BJ (cell line): ENCODE data around the gene FCF1. TPM values are rescaled to one million over a fixed set of nuclear protein-coding genes. Genes with fewer than 3 reads are reported as not detected.

Experiments
- CTCF ChIA-PET: fragments of 350-600 bp; formaldehyde crosslinking; extraction: SDS; loops from one replicate; lab custom pipeline; 2021; ENCODE audit warnings: antibody characterized with exemption, inconsistent platforms; lab: Yijun Ruan, JAX
- POLR2A ChIA-PET: fragments of 300-600 bp; sonication (Branson Sonifier 250); formaldehyde crosslinking; extraction: SDS; loops from one replicate; lab custom pipeline; 2021; ENCODE audit warnings: antibody characterized with exemption; lab: Charles Lee
- DNase-seq: peaks from one replicate; pipeline ENCODE4 v3.0.0-alpha.2; 2011; ENCODE audit warnings: low read depth
- H3K27me3 ChIP-seq: 2 replicates; pipeline ENCODE4 v1.6.0; 2011; ENCODE audit warnings: low read length; ENCODE audit not compliant: control insufficient read depth, insufficient read depth
- H3K36me3 ChIP-seq: 2 replicates; pipeline ENCODE4 v1.5.1; 2011; ENCODE audit warnings: low read length; ENCODE audit not compliant: control insufficient read depth, insufficient read depth
- H3K4me3 ChIP-seq: 2 replicates; pipeline ENCODE4 v1.5.1; 2011; ENCODE audit warnings: low read depth, mild to moderate bottlenecking, control low read depth, low read length
- polyA plus RNA-seq: library from polyadenylated mRNA; depleted of rRNA; stranded (reverse); fragments of >200 nt; gene quantifications from 2 replicates; pipeline ENCODE4 v1.2.3, GENCODE V29; 2011; rRNA removed
- small RNA-seq: library from RNA; depleted of rRNA; stranded (forward); fragments of <200 nt; gene quantifications from one replicate; pipeline ENCODE3, GENCODE V24; 2012; ENCODE audit warnings: low replicate concordance, low read depth; ENCODE audit not compliant: insufficient read length
- TF ChIP-seq, protein P1 (sequence below): IDR thresholded peaks from 2 replicates; pipeline ENCODE4 v1.5.1; 2011; ENCODE audit warnings: low read depth, mild to moderate bottlenecking, control low read depth, inconsistent platforms, low read length, moderate library complexity; ENCODE audit not compliant: insufficient read depth

The FCF1 gene
- polyA plus RNA-seq, 1 experiment: 30.6 TPM

DNA sequence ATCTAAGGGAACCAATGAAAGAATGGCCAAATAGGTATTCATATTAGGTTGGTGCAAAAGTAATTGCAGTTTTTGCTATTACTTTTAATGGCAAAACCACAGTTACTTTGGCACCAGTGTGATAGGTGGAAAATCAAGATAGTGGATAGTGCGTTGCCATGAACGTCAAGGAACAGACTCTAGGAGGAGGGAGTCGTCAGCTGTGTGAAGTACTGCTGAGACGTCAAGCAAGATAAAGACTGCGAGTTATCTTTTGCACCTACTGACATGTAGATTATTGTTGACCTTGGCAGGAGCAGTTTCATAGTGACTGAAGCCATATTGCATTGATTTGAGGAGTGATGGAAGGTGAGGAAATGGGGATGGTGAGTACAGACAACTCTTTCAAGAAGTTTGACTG lies 58.5 kb downstream of the FCF1 start:
- DNase-seq: no peak
- ChIA-PET CTCF (interaction anchor here (1.2 kb wide), 1 partner anchor 33 kb away, joined by 3 read pairs; no protein-coding TSS in a partner anchor), POLR2A (no interaction called here)
- Histone ChIP-seq H3K4me3 (no peak overlapping the region), H3K36me3 (no peaks in the 10 kb centered on the region), H3K27me3 (no peaks in the 10 kb centered on the region)
- TF ChIP-seq, protein P1, sequence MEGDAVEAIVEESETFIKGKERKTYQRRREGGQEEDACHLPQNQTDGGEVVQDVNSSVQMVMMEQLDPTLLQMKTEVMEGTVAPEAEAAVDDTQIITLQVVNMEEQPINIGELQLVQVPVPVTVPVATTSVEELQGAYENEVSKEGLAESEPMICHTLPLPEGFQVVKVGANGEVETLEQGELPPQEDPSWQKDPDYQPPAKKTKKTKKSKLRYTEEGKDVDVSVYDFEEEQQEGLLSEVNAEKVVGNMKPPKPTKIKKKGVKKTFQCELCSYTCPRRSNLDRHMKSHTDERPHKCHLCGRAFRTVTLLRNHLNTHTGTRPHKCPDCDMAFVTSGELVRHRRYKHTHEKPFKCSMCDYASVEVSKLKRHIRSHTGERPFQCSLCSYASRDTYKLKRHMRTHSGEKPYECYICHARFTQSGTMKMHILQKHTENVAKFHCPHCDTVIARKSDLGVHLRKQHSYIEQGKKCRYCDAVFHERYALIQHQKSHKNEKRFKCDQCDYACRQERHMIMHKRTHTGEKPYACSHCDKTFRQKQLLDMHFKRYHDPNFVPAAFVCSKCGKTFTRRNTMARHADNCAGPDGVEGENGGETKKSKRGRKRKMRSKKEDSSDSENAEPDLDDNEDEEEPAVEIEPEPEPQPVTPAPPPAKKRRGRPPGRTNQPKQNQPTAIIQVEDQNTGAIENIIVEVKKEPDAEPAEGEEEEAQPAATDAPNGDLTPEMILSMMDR: no peak

DNA sequence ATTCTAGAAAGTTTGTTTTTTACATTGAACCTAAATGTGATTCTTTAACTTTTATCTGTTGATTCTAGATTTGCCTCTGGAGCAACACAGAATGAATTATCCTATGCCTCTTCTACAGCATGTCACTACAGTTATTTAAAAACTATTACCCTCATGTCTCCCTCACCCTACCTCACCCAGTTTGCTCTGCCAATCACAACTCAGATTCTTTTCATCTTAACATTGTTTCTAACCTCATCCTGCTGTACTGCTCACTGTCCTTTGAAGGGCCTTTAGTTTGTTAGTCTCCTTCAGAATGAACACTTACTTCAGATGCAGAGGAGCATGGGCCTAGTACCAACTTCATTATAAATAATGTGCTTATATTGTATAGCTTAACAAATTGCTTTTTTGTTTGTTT lies 71.7 kb downstream of the FCF1 start:
- CTCF ChIA-PET: interaction anchor here (0.6 to 1.4 kb wide), 3 partner anchors 7 to 173 kb away, joined by 3 read pairs; partner anchors contain the start of gene LTBP2
- Histone ChIP-seq H3K36me3 (peaks cover 15% of the 10 kb centered on the region), H3K27me3 (no peaks in the 10 kb centered on the region), H3K4me3 (no peak overlapping the region)
- POLR2A ChIA-PET: no interaction called here
- DNase-seq: no peak
- TF ChIP-seq, protein P1: no peak

DNA sequence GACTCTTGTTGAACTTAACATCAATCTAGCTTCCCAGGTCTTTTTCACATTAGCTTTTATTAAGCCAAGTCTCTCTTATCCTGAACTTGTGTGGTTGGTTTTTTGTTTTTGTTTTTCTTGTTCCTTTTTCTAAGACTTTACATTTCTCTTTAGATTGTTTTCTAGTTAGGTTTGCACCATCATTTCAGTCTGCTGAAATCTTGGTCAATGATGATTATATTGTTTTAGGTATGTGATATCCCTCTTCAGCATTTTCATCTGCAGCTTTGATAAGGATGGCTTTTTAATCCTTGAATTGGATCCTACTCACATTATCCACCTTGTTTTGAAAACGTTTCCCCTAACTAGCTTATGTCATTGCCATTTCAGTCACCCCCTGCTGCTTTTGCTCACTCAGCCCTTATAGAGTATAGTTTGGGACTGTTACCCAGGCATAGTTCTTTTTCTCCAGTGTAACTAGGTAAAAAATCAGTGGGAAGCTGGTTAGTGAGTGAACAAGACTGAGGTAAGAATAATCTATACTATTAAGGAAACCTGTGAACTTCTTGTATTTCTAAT lies 72.2 kb downstream of the FCF1 start:
- Histone ChIP-seq H3K27me3 (no peaks in the 10 kb centered on the region), H3K4me3 (no peak overlapping the region), H3K36me3 (peaks cover 15% of the 10 kb centered on the region)
- no peak for DNase-seq
- POLR2A ChIA-PET: no interaction called here
- TF ChIP-seq, protein P1: no peak
- CTCF ChIA-PET: interaction anchor here (0.6 to 1.4 kb wide), 4 partner anchors 8 to 173 kb away, joined by 3 to 4 read pairs (median 3); partner anchors contain the start of gene LTBP2

DNA sequence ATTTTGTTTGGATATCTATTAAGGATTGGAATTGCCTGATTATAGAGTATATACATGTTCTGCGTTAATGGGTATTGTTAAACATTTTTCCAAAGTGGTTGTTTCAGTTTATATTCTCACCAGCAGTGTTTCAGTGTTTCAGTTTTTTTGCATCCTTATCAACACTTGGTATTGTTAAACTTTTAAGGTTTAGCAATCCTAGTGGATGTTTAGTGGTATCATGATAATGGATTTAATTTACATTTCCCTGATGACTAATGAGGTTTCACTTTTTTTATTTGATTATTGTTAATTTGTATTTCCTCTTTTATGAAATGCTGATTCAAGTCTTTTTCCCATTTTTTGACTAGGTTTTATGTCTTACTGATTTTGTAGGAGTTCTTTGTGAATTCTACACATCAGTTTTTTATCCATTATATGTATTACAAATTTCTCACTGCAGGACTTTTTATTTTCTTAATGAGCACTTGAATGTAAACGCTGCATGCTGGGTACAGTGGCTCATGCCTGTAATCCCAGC lies 73.9 kb downstream of the FCF1 start:
- H3K27me3 ChIP-seq: no peaks in the 10 kb centered on the region
- TF ChIP-seq, protein P1: no peak
- no peak for DNase-seq
- CTCF ChIA-PET: no interaction called here
- POLR2A ChIA-PET: no interaction called here
- peaks cover 8% of the 10 kb centered on the region; the same call in 1 of the 2 replicates for H3K36me3 ChIP-seq
- no peak overlapping the region for H3K4me3 ChIP-seq

Small RNAs within 50 kb of the gene (small RNA-seq; reads per million reads assigned to genes)
- not detected for gene RF00409

Other genes with a start within 250 kb of the FCF1 start
- gene NPC2, start 219.8 kb upstream of the FCF1 start, polyA plus RNA-seq: 166 and 267 TPM in 2 replicates
- 13.0 and 25.6 TPM in 2 replicates for gene ISCA2, start 219.4 kb upstream of the FCF1 start, polyA plus RNA-seq
- gene LTBP2, start 100.9 kb upstream of the FCF1 start, polyA plus RNA-seq: 27.5 and 41.1 TPM in 2 replicates
- 38.8 and 52.7 TPM in 2 replicates for gene AREL1, start 64 bp upstream of the FCF1 start, polyA plus RNA-seq
- 5.5 and 7.2 TPM in 2 replicates for gene YLPM1, start 50.2 kb downstream of the FCF1 start, polyA plus RNA-seq
- gene PROX2, start 163.0 kb downstream of the FCF1 start, polyA plus RNA-seq: not detected in 2 replicates
- 125 and 150 TPM in 2 replicates for gene DLST, start 168.8 kb downstream of the FCF1 start, polyA plus RNA-seq
- gene RPS6KL1, start 210.1 kb downstream of the FCF1 start, polyA plus RNA-seq: 1.4 and 2.8 TPM in 2 replicates
- 3.3 and 4.1 TPM in 2 replicates for gene PGF, start 242.5 kb downstream of the FCF1 start, polyA plus RNA-seq